ENCODE data around the gene RSPH6A. TPM values are rescaled to one million over a fixed set of nuclear protein-coding genes. Genes with fewer than 3 reads are reported as not detected.

Gene RSPH6A
- total and polyA plus RNA-seq, 2 of the 4 experiments (the other 2 are of a cell fraction), result under 0.01 to 0.09 TPM

- TF ChIP-seq SMC3 (IDR thresholded peaks at IDR 0.05; ENCODE audit: low read depth, low read length), result no peak
Measured at GRCh38 chr19:45804140-45804958, 10.8 kb downstream of the RSPH6A start (continued).

DNA sequence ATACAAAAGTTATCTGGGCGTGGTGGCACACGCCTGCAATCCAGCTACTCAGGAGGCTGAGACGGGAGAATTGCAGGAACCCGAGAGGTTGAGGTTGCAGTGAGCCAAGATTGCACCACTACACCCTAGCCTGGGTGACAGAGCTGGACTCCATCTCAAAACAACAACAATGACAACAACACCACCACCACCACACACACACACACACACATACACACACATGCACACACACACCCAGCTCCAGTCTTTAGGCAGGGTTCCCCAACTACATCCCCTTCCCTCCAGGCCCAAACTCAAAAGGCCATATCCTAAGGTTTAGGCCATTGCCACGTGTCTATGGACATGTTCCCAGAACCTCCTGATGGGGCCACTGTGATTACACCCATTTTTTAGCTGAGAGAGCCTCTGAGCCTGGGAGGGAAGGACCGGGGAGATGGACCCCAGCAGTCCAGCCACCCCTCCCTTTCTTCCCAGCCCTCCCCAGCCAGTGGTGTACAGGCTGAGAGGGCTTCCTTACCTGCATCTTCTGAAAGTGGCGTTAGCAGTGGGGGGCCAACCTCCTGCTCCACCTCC lies 13.4 kb downstream of the RSPH6A start:
- peak overlapping the region; percentile 39 for H2AK5ac ChIP-seq (ENCODE audit: low read depth, low read length)
- 0 out of 2 replicates have a peak, but pooled peaks cover 2% of the 10 kb centered on the region for H3K9me1 ChIP-seq (ENCODE audit: insufficient read depth, low read length)
- H2BK15ac ChIP-seq (ENCODE audit: low read depth, low read length), result no peak overlapping the region; the same call in 2 of the 3 replicates
- H2BK120ac ChIP-seq (ENCODE audit: low read depth, low read length), result no peak overlapping the region
- POLR2A ChIA-PET (ENCODE audit: unreplicated experiment), result no interaction called here
- 0 out of 2 replicates have a peak overlapping the region, but pooled peaks have one; percentile 7 for H3K4ac ChIP-seq (ENCODE audit: low read depth, low read length)
- no peak overlapping the region for H4K91ac ChIP-seq (ENCODE audit: insufficient read depth, low read depth, low read length)
- H3K79me1 ChIP-seq (ENCODE audit: low read depth in 1 of 2, low read length in 2 of 2), result 0 out of 4 replicates have a peak, but pooled peaks cover 0 to 5% of the 10 kb centered on the region in 2 experiments
- no peak overlapping the region for H3K56ac ChIP-seq (ENCODE audit: extremely low read depth, insufficient read depth, low read length)
- ATAC-seq (ENCODE audit: low read depth) (no peak), DNase-seq (no peak)
- no peak overlapping the region for H3K23ac ChIP-seq (ENCODE audit: low read depth, low read length)
- H3K27me3 ChIP-seq (ENCODE audit: control insufficient read depth, insufficient read depth, low read length), result no peaks in the 10 kb centered on the region
- no peak overlapping the region for H3K27ac ChIP-seq (ENCODE audit: insufficient read depth, low read length)
- no peak overlapping the region for H4K5ac ChIP-seq (ENCODE audit: low read depth, low read length)
- H3K14ac ChIP-seq (replicated peaks; ENCODE audit: low read depth, low read length), result no peak overlapping the region
- no peak overlapping the region for H2AFZ ChIP-seq (replicated peaks; ENCODE audit: low read length, poor library complexity)
- 83% methylated on average over 3 of the region's 7 CpGs; no CpG with 5 or more reads in 1 of the 2 experiments for WGBS, 2 experiments (ENCODE audit: extremely low coverage in 2 of 2, insufficient read length in 1 of 2)
- CTCF ChIA-PET, result interaction anchor here (0.6 to 0.7 kb wide), 2 partner anchors 19 to 44 kb away, joined by 3 read pairs; no protein-coding TSS in a partner anchor
- no peak overlapping the region for H2BK5ac ChIP-seq (ENCODE audit: low read depth, low read length, poor library complexity, severe bottlenecking)
- H3K4me1 ChIP-seq (ENCODE audit: control insufficient read depth, insufficient read depth, low read length), result peaks cover 10% of the 10 kb centered on the region
- no peak overlapping the region for H4K8ac ChIP-seq (ENCODE audit: low read depth in 2 of 2, low read length in 2 of 2)
- no peak overlapping the region for H3K9ac ChIP-seq (ENCODE audit: low read depth, low read length)
- H2BK20ac ChIP-seq (ENCODE audit: low read depth, low read length), result peak overlapping the region; percentile 20; the same call in 1 of the 2 replicates
- no peak overlapping the region for H3K4me3 ChIP-seq (ENCODE audit: insufficient read depth, low read depth, low read length)
- BruUV-seq (replicated peaks), result no TSS peak
- H4K20me1 ChIP-seq (ENCODE audit: insufficient read depth, low read length), result no peaks in the 10 kb centered on the region
- H2AK9ac ChIP-seq (replicated peaks; ENCODE audit: low read depth, low read length, poor library complexity), result no peak overlapping the region
- dilution Hi-C loops (cut with HindIII; ENCODE audit: low sequenced_read_pairs, unreplicated experiment) (no loop called here), in situ Hi-C loops (cut with MboI; ENCODE audit: low sequenced_read_pairs) (no loop called here), intact Hi-C loops (cut with micrococcal nuclease) (no loop called here)
- H3K4me2 ChIP-seq (ENCODE audit: low read depth, low read length), result no peak overlapping the region
- H3K9me3 ChIP-seq (ENCODE audit: control insufficient read depth, insufficient read depth, low read length), result peaks cover 4% of the 10 kb centered on the region
- no peak for TF ChIP-seq RAD21 (IDR thresholded peaks at IDR 0.05; ENCODE audit: low read length)
- H3K18ac ChIP-seq (ENCODE audit: low read depth, low read length), result no peak overlapping the region
- H3K36me3 ChIP-seq (ENCODE audit: control insufficient read depth, insufficient read depth, low read length), result no peaks in the 10 kb centered on the region

All from IMR-90 (cell line).